D341Med (cell line): Measurements from ENCODE around the gene PTCD2.

ENCODE experiments used
- DNase-seq: peaks from one replicate; pipeline ENCODE4 v3.0.0; 2012; ENCODE audit warnings: low spot score

The PTCD2 gene

GRCh38 chr5:72415616-72416325, 95.6 kb downstream of the PTCD2 start:
- no peak for DNase-seq

GRCh38 chr5:72417333-72418062, 97.3 kb downstream of the PTCD2 start:
- no peak for DNase-seq
